Measurements from ENCODE around the gene UVRAG.

The UVRAG gene

GRCh38 chr11:76102802-76103201, 287.8 kb downstream of the UVRAG start:
- DNase-seq (ENCODE audit: low read depth, low spot score), result no peak

DNA sequence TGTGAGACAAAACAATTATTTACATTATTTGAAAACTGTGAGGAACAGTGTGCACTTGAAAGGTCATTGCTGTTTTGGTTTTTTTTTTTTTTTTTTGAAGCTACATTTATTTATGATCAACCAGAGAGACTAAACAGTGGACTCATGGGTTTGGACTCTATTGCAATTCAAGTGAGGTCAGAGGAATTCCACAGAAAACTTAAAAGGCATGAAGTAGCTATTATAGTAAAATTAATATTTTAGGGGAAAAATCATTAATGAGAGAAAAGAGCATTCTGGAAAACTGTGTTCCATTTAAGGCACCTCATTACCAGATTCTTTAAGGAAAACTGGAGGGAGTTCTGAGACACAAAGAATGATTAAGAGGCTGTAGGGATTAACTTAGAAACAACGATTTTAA, 288.4 kb downstream of the UVRAG start:
- DNase-seq (ENCODE audit: low read depth, low spot score), result no peak

- no peak for DNase-seq (ENCODE audit: low read depth, low spot score)
Measured at GRCh38 chr11:76104285-76104684, 289.3 kb downstream of the UVRAG start.

DNA sequence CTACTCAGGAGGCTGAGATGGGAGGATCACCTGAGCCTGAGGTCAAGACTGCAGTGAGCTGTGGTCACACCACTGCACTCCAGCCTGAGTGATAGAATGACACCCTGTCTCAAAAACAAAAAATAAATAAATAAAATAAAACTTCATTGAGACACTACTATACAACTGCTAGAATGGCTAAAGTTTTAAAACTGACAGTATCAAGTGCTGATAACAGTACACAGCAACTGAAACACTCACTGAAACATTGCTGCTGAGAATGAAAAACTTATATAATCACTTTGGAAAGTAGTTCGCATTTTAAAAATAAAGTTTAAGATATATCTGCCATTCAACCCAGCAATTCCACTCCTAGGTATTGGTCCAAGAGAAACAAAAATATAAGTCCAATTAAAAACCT, 290.6 kb downstream of the UVRAG start:
- no peak for DNase-seq (ENCODE audit: low read depth, low spot score)

GRCh38 chr11:76107971-76108370, 293.0 kb downstream of the UVRAG start:
- no peak for DNase-seq (ENCODE audit: low read depth, low spot score)

DNA sequence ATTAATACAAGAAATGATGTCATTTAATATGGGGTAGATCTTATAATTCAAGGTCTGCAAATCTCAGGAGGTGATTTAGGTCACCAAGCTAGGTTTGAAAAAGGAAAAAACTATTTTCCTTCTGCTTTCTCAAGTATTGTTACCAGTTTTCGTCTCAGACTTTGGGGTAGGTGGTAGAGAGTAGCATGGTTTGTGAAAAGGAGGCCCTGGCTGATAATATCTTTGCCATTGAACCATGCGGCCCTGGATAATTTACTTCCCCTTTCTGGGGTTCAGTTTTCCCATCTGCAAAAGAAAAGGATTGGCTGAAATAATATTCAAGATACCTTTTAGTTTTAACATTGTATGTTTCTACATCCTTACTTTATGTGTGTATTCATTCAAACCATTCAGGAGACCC, 299.2 kb downstream of the UVRAG start:
- no peak for DNase-seq (ENCODE audit: low read depth, low spot score)

GRCh38 chr11:76115555-76115954, 300.5 kb downstream of the UVRAG start:
- no peak for DNase-seq (ENCODE audit: low read depth, low spot score)

DNA sequence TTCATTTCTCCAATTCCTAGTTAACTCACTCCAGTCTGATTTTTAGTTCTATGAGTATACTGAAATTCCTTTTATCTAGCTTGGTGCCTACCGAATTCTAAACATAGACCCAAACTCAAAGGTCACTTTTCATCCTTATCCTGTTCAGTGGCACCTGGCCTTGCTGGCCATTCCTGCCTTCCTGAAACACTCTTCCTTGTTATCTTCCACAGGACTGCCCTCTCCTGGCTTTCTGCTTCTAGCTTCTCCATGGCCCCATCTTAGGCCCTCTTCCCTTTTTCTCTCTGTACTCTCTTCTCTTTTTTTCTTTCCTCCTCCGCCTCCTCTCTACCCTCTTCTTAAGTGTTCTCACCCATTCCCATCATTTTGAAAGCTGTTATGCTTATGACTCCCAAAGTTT, 304.0 kb downstream of the UVRAG start:
- DNase-seq (ENCODE audit: low read depth, low spot score), result no peak

DNA sequence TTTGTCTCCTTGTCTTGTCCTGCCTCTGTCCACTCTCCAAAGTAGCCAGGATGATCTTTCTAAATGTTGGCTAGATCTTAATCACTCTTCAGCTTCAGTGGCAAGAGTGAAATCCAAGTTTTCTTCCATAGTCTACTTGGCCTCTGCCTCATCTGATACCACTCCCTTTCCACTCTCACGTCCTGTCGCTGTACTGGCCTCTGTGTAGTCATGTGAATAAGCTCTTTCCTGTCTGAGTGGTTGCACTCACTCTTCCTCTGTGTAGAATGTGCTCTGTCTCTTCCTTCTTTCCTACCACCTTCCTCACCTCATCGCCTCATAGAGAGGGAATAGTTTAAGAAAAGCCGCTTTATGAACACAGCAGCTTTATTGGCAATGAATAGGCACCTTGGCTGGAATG, 304.8 kb downstream of the UVRAG start:
- DNase-seq (ENCODE audit: low read depth, low spot score), result peak; percentile 27

GRCh38 chr11:76120513-76121101, 305.6 kb downstream of the UVRAG start:
- DNase-seq (ENCODE audit: low read depth, low spot score), result peak; percentile 56

DNA sequence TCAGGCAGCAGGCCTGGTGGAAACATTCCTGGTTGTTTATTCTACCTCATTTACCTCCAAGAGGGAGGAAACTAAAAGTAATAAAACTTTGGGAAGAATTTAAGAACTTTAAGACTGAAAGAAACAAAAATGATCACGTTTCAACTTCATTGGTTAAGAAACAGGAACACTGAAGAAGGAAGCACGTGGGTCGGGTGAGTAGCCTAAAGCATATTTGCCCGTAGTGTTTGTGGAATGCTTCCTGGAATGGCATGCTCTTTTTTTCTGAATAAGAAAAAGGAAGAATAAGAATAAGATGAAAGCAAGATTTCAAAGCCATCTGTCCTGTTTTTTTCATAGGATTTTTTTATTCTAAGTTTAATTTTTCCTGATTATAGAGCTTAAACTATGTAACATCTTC, 308.2 kb downstream of the UVRAG start:
- no peak for DNase-seq (ENCODE audit: low read depth, low spot score)

DNA sequence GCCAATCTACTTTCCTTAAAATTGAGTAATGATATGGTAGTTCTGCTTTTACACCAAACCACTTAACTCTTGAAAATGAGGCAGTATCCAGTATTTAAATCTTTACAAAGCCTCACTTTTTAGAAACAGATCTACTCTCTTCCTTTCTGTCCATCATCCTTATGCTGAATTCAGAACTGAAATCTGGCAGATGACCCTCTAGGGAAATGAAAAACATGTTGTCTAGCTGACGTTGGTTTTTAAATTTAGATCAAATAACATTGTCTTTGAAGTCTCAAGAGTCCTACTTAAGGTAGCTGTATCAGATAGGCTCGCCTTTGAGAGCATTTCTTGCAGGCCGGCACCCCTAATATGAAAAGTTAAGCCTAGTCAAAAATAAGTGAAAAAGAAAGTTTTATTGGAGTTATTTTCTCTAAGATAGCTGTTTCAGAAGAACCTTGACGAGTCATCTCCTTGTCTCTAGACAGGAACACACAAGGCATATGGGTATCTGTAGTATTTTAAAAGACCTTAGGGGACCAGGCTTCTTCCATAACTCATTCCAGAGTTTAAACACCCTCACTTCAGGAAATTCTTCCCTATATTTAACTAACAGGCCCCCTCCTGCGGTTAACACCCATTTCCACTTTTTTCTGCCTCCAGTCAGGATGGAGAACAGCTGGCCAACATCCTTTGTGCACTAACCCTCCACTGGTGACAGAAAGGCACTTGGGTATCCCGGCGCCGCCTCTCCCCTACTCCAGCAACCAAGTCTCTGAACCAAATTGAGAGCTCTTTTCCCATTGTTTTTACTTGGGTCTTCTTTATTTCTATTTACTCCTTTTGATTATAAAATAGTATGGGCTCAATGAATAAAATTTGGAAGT, 310.1 kb downstream of the UVRAG start:
- no peak for DNase-seq (ENCODE audit: low read depth, low spot score)

- DNase-seq (ENCODE audit: low read depth, low spot score), result no peak
Measured at GRCh38 chr11:76129729-76130128, 314.7 kb downstream of the UVRAG start.

GRCh38 chr11:76131142-76131541, 316.1 kb downstream of the UVRAG start:
- no peak for DNase-seq (ENCODE audit: low read depth, low spot score)

- DNase-seq (ENCODE audit: low read depth, low spot score), result no peak
Measured at GRCh38 chr11:76131671-76132631, 316.9 kb downstream of the UVRAG start.

DNA sequence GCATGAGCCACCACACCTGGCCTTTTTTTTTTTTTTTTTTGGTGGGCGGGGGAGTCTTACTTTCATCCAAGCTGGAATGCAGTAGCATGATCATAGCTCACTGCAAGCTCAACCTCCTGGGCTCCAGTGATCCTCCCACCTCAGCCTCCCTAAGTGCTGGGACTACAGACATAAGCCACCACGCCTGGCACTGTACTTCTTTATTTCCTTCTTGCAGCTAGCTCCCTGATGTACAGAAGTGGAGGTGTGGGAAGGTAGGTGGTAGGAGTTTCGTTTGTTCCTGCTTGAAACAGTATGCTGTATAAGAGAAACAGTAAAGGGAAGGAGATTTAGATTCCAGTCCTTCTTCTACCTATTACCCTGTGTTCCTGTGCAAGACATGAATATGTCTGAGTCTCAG, 319.2 kb downstream of the UVRAG start:
- no peak for DNase-seq (ENCODE audit: low read depth, low spot score)

DNA sequence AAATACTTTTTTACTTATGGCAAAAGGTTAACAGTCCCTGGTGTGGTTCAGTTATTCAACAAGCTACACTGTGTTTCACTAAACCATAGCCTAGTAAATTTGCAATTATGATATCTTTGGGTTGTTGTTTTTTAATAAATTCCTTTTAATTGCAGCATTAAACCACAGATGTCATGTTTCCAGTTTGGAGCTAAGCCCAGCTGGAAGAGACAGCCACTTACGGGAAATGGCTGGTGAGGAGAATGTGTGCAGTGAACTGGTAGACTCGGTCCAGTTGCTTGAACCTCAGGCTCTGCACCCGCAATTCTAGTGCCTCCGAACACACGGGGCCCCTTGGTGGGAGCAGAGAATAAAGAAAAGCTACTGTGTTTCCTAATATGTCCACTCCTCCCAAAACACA, 320.5 kb downstream of the UVRAG start:
- DNase-seq (ENCODE audit: low read depth, low spot score), result no peak

GRCh38 chr11:76139314-76139713, 324.3 kb downstream of the UVRAG start:
- DNase-seq (ENCODE audit: low read depth, low spot score), result no peak

GRCh38 chr11:76140912-76141574, 326.0 kb downstream of the UVRAG start:
- no peak for DNase-seq (ENCODE audit: low read depth, low spot score)

- no peak for DNase-seq (ENCODE audit: low read depth, low spot score)
Measured at GRCh38 chr11:76141901-76142588, 327.0 kb downstream of the UVRAG start.

- DNase-seq (ENCODE audit: low read depth, low spot score), result no peak
Measured at GRCh38 chr11:76143274-76143673, 328.3 kb downstream of the UVRAG start.

All from astrocyte of the hippocampus (primary cell).